HepG2 (cell line): ENCODE results near the gene ASTE1. TPM values are rescaled to one million over a fixed set of nuclear protein-coding genes. Genes with fewer than 3 reads are reported as not detected.
A peak's percentile ranks its signal among the peaks of the same experiment; 100 is the strongest.

ENCODE experiments used
- ATAC-seq: fragments of 200-7000 bp; cut with Tn5 transposase; 3 replicates; pipeline ENCODE4 v1.9.1; 2020; ENCODE audit warnings: mild to moderate bottlenecking, moderate library complexity
- BruUV-seq: library from RNA; stranded (reverse); fragments of 400-500 nt; replicated peaks from 2 replicates; lab custom pipeline; 2021; lab: Mats Ljungman, UMichigan
- CTCF ChIA-PET: fragments of 300-600 bp; formaldehyde crosslinking; extraction: SDS; loops from one replicate; lab custom pipeline; 2021; ENCODE audit warnings: low total read pairs, inconsistent platforms, low intra/inter-chr PET ratio; lab: Yijun Ruan, JAX
- POLR2A ChIA-PET: fragments of 350-600 bp; sonication (Branson Sonifier 250); formaldehyde crosslinking; loops from one replicate; lab custom pipeline; 2020; ENCODE audit warnings: antibody characterized with exemption, inconsistent platforms; lab: Yijun Ruan, JAX
- DNase-seq: peaks from one replicate; pipeline ENCODE4 v3.0.0-alpha.2; 2015; ENCODE audit warnings: low spot score
- FAIRE-seq: peaks from 3 replicates; lab custom pipeline; 2011; peaks lifted over from hg19 to GRCh38; lab: Jason Lieb, UNC
- H2AFZ ChIP-seq: one replicate; pipeline ENCODE4 v1.6.1; 2011; ENCODE audit warnings: low read length, inconsistent platforms
- H3K27ac ChIP-seq: fragments of 300-600 bp; 3 replicates; pipeline ENCODE4 v1.8.0; 2011; ENCODE audit warnings: mixed run types, mild to moderate bottlenecking, mixed read lengths, low read length, inconsistent platforms; ENCODE audit not compliant: insufficient read depth; ENCODE audit errors: extremely low read length
- H3K27me3 ChIP-seq, 2 experiments: fragments of 200-600 bp in 1 of 2; 2 replicates in 1 of 2; 3 replicates in 1 of 2; pipeline versions ENCODE4 v1.6.0 to v1.8.0; 2011; ENCODE audit warnings: low read length in 2 of 2, mild to moderate bottlenecking in 2 of 2, moderate library complexity in 2 of 2, inconsistent platforms in 1 of 2; ENCODE audit not compliant: insufficient read depth in 2 of 2, control insufficient read depth in 1 of 2
- H3K36me3 ChIP-seq, 2 experiments: fragments of 200-600 bp in 1 of 2; replicated peaks in 1 of 2; 2 replicates in 1 of 2; 3 replicates in 1 of 2; pipeline versions ENCODE4 v1.5.1 to v1.8.0; 2011; ENCODE audit warnings: low read length in 2 of 2, inconsistent platforms in 1 of 2; ENCODE audit not compliant: insufficient read depth in 2 of 2, control insufficient read depth in 1 of 2
- H3K4me1 ChIP-seq: 2 replicates; pipeline ENCODE4 v1.5.1; 2012; ENCODE audit warnings: low read length, inconsistent platforms; ENCODE audit not compliant: insufficient read depth
- H3K4me2 ChIP-seq: 2 replicates; pipeline ENCODE4 v1.6.0; 2011; ENCODE audit warnings: low read depth, low read length, inconsistent platforms
- H3K4me3 ChIP-seq, 3 experiments: fragments of 200-600 bp in 1 of 3; sonication (generic), shearing (Covaris generic) in 1 of 3; replicated peaks in 1 of 3; 2 replicates each; pipeline ENCODE4 v1.5.1; 2011 to 2016; ENCODE audit warnings: low read length in 3 of 3, inconsistent platforms in 2 of 3, low read depth in 2 of 3, mild to moderate bottlenecking in 2 of 3, control low read depth in 1 of 3, mixed read lengths in 1 of 3; ENCODE audit not compliant: insufficient read depth in 1 of 3
- H3K79me2 ChIP-seq: one replicate; pipeline ENCODE4 v1.6.1; 2011; ENCODE audit warnings: low read length, inconsistent platforms; ENCODE audit not compliant: insufficient read depth
- H3K9ac ChIP-seq: 2 replicates; pipeline ENCODE4 v1.6.0; 2011; ENCODE audit warnings: mild to moderate bottlenecking, low read depth, low read length, inconsistent platforms; ENCODE audit not compliant: insufficient read depth
- H3K9me3 ChIP-seq: 2 replicates; pipeline ENCODE4 v1.5.1; 2012; ENCODE audit warnings: mild to moderate bottlenecking, low read length
- H4K20me1 ChIP-seq: 2 replicates; pipeline ENCODE4 v1.6.0; 2011; ENCODE audit warnings: inconsistent platforms, mild to moderate bottlenecking, low read length, moderate library complexity; ENCODE audit not compliant: insufficient read depth
- CREM ChIP-seq, 2 experiments: sonication (generic) in 1 of 2; formaldehyde crosslinking in 1 of 2; IDR thresholded peaks; 2 replicates each; pipeline versions ENCODE4 v1.4.0 to v1.6.1; 2016 to 2020; ENCODE audit warnings: antibody characterized with exemption in 1 of 2, mild to moderate bottlenecking in 1 of 2, missing genetic modification reagents in 1 of 2
- CTCF ChIP-seq: sonication (generic); formaldehyde crosslinking; IDR thresholded peaks from 2 replicates; pipeline ENCODE4 v1.5.0; 2020; ENCODE audit warnings: mild to moderate bottlenecking, missing genetic modification reagents, moderate library complexity
- HBP1 ChIP-seq: IDR thresholded peaks from 2 replicates; pipeline ENCODE4 v1.6.1; 2016; ENCODE audit warnings: low read depth, control low read depth
- NBN ChIP-seq: fragments of 450-650 bp; conservative IDR thresholded peaks from 2 replicates; pipeline ENCODE4 v1.6.1; 2017
- RAD21 ChIP-seq: fragments of 450-650 bp; formaldehyde crosslinking; IDR thresholded peaks from 2 replicates; pipeline ENCODE4 v1.5.0; 2020; ENCODE audit warnings: mild to moderate bottlenecking
- TFAP4 ChIP-seq: sonication (generic); IDR thresholded peaks from 2 replicates; pipeline ENCODE4 v1.6.1; 2016; ENCODE audit warnings: low read depth, borderline replicate concordance
- ZNF343 ChIP-seq: sonication (generic); formaldehyde crosslinking; IDR thresholded peaks from 2 replicates; pipeline ENCODE4 v1.4.0; 2020; ENCODE audit warnings: mild to moderate bottlenecking, missing genetic modification reagents
- ZNF564 ChIP-seq: sonication (generic); formaldehyde crosslinking; IDR thresholded peaks from 2 replicates; pipeline ENCODE4 v1.8.1; 2023; ENCODE audit warnings: mild to moderate bottlenecking, missing genetic modification reagents
- ZNF574 ChIP-seq: sonication (generic); formaldehyde crosslinking; IDR thresholded peaks from 2 replicates; pipeline ENCODE4 v1.4.0; 2020; ENCODE audit warnings: missing genetic modification reagents
- ZNF614 ChIP-seq: IDR thresholded peaks from 2 replicates; pipeline ENCODE4 v1.6.1; 2018; ENCODE audit warnings: missing biosample characterization, missing genetic modification reagents, inconsistent platforms, borderline replicate concordance
- WGBS: methylation state at CpG from one replicate; pipeline ENCODE4 v1.1.6; 2017; ENCODE audit warnings: low lambda C conversion rate; 5-methylcytosine and 5-hydroxymethylcytosine counted together
- in situ Hi-C: cut with HindIII; loops from 2 replicates; pipeline ENCODE4 v1.10.0; 2017; ENCODE audit warnings: low pct_unique_long_range_greater_than_20kb; ENCODE audit not compliant: extremely low pct_ligation_motif_present
- intact Hi-C: fragments of 100-400 bp; cut with micrococcal nuclease; formaldehyde crosslinking; loops from one replicate; pipeline ENCODE4 v1.10.0; 2022; ENCODE audit not compliant: unreplicated experiment
- polyA plus RNA-seq, 8 experiments: library from polyadenylated mRNA; depleted of rRNA in 3 of 8; stranded (reverse) in 7 of 8; unstranded in 1 of 8; fragments of >200 nt; fragmentation: Illumina TruSeq in 4 of 8; extraction: Trizol in 4 of 8; gene quantifications; 2 replicates each; pipeline versions ENCODE4 v1.2.1 to v1.2.3, GENCODE V29; 2011 to 2016; ENCODE audit warnings: low read depth in 4 of 8, missing spikeins in 1 of 8, mixed read lengths in 1 of 8; ENCODE audit not compliant: insufficient read depth in 1 of 8
- total RNA-seq, 5 experiments: library from RNA; depleted of rRNA; stranded (reverse); fragments of >200 nt; fragmentation: Illumina TruSeq; extraction: Trizol; gene quantifications; 2 replicates each; pipeline ENCODE4 v1.2.3, GENCODE V29; 2016; ENCODE audit warnings: low read depth in 1 of 5

The ASTE1 gene
- total and polyA plus RNA-seq, 2 of the 13 experiments (the other 11 are each of a cell fraction or from before 2014, with no cell fraction given), result 4.0 to 7.9 TPM

- no peak overlapping the region for H3K9ac ChIP-seq
- CTCF ChIA-PET, result no interaction called here
- H3K4me2 ChIP-seq, result no peak overlapping the region
- in situ Hi-C loops, result loop anchor here (25.0 kb wide), 2 partner anchors 439 to 964 kb away; no protein-coding TSS in a partner anchor
- H3K27me3 ChIP-seq, result no peaks in the 10 kb centered on the region
- H3K36me3 ChIP-seq, result no peaks in the 10 kb centered on the region
- POLR2A ChIA-PET, result no interaction called here
- TF ChIP-seq NBN (no peak), ZNF614 (CRISPR knock-in tag) (no peak)
- TF ChIP-seq, all 625 proteins: peak for 0
- no peak for DNase-seq
- intact Hi-C loops, result no loop called here
- no TSS peak for BruUV-seq
- no peak; the same call in 2 of the 3 replicates for ATAC-seq
- no peak for FAIRE-seq
- no peaks in the 10 kb centered on the region for H3K79me2 ChIP-seq
- H3K27ac ChIP-seq, result no peak overlapping the region
- no peaks in the 10 kb centered on the region for H4K20me1 ChIP-seq
- H3K4me1 ChIP-seq, result peaks cover 14% of the 10 kb centered on the region; the same call in 1 of the 2 replicates
- no peak overlapping the region for H3K4me3 ChIP-seq
- no peaks in the 10 kb centered on the region for H3K9me3 ChIP-seq
- 63% methylated on average over 3 of the region's 7 CpGs for WGBS
- peak overlapping the region; percentile 47 for H2AFZ ChIP-seq
Measured at GRCh38 chr3:131048030-131048429, 21.4 kb upstream of the ASTE1 start.

GRCh38 chr3:131047582-131047981, 21.0 kb upstream of the ASTE1 start:
- in situ Hi-C loops (loop anchor here (25.0 kb wide), 2 partner anchors 440 to 965 kb away; no protein-coding TSS in a partner anchor), intact Hi-C loops (no loop called here)
- Histone ChIP-seq H2AFZ (peak overlapping the region; percentile 47), H3K4me1 (peaks cover 14% of the 10 kb centered on the region; the same call in 1 of the 2 replicates), H3K9ac (no peak overlapping the region), H4K20me1 (no peaks in the 10 kb centered on the region), H3K27me3 (no peaks in the 10 kb centered on the region), H3K4me2 (peak overlapping the region; percentile 13; the same call in 1 of the 2 replicates), H3K36me3 (no peaks in the 10 kb centered on the region), H3K27ac (no peak overlapping the region), H3K9me3 (no peaks in the 10 kb centered on the region), H3K4me3 (no peak overlapping the region), H3K79me2 (no peaks in the 10 kb centered on the region)
- ATAC-seq (peak; percentile 54), DNase-seq (peak; percentile 19), FAIRE-seq (no peak)
- ChIA-PET CTCF (no interaction called here), POLR2A (no interaction called here)
- WGBS, result 48% methylated on average over 2 of the region's 2 CpGs
- BruUV-seq, result no TSS peak
- no peak for TF ChIP-seq ZNF343
- TF ChIP-seq TFAP4, result peak; percentile 71; the same call in 1 of the 2 replicates
- no peak for TF ChIP-seq RAD21 (CRISPR knock-in tag)
- TF ChIP-seq CTCF (CRISPR knock-in tag), result peak; percentile 26; the same call in 1 of the 2 replicates
- no peak for TF ChIP-seq ZNF564
- TF ChIP-seq ZNF574 (CRISPR knock-in tag), result peak; percentile 98
- TF ChIP-seq CREM (IDR thresholded peaks at IDR 0.05), result no peak
- TF ChIP-seq CREM (CRISPR knock-in tag; IDR thresholded peaks at IDR 0.05), result no peak
- no peak for TF ChIP-seq HBP1 (CRISPR knock-in tag)
